Endothelial cell of umbilical vein (primary cell): ENCODE measurements around the gene F3. TPM values are rescaled to one million over a fixed set of nuclear protein-coding genes. Genes with fewer than 3 reads are reported as not detected.

Experiments used
- BruUV-seq: library from RNA; stranded (reverse); fragments of 400-500 nt; replicated peaks from 2 replicates; lab custom pipeline; 2021; lab: Mats Ljungman, UMichigan
- CTCF ChIA-PET: fragments of 300-600, 350-600 bp; sonication (Branson Sonifier 250); formaldehyde crosslinking; loops from one replicate; lab custom pipeline; 2021; ENCODE audit warnings: antibody characterized with exemption, inconsistent platforms; lab: Charles Lee
- POLR2A ChIA-PET: fragments of 300-600, 350-600 bp; sonication (Branson Sonifier 250); formaldehyde crosslinking; loops from one replicate; lab custom pipeline; 2021; ENCODE audit warnings: antibody characterized with exemption, inconsistent platforms; lab: Charles Lee
- DNase-seq: peaks from one replicate; pipeline ENCODE4 v3.0.0-alpha.2; 2011; ENCODE audit warnings: low read depth, low spot score
- FAIRE-seq: peaks from 2 replicates; lab custom pipeline; 2011; peaks lifted over from hg19 to GRCh38; lab: Jason Lieb, UNC
- H2AFZ ChIP-seq: 2 replicates; pipeline ENCODE4 v1.6.0; 2012; ENCODE audit warnings: low read depth, low read length, control low read depth, inconsistent platforms
- H3K27ac ChIP-seq: 2 replicates; pipeline ENCODE4 v1.5.1; 2011; ENCODE audit warnings: low read depth, mild to moderate bottlenecking, control low read depth, low read length, moderate library complexity; ENCODE audit not compliant: insufficient read depth
- H3K27me3 ChIP-seq, 2 experiments: 2 replicates each; pipeline versions ENCODE4 v1.6.0 to v1.6.1; 2011; ENCODE audit warnings: low read length in 2 of 2, mixed read lengths in 1 of 2; ENCODE audit not compliant: control insufficient read depth in 2 of 2, insufficient read depth in 2 of 2
- H3K36me3 ChIP-seq, 2 experiments: 2 replicates in 1 of 2; 3 replicates in 1 of 2; pipeline ENCODE4 v1.5.1; 2011; ENCODE audit warnings: low read length in 2 of 2, mild to moderate bottlenecking in 1 of 2, moderate library complexity in 1 of 2; ENCODE audit not compliant: control insufficient read depth in 2 of 2, insufficient read depth in 2 of 2; ENCODE audit errors: extremely low read depth in 1 of 2
- H3K4me1 ChIP-seq: 3 replicates; pipeline ENCODE4 v1.5.1; 2011; ENCODE audit warnings: mild to moderate bottlenecking, low read length; ENCODE audit not compliant: control insufficient read depth, insufficient read depth; ENCODE audit errors: extremely low read depth
- H3K4me2 ChIP-seq: 2 replicates; pipeline ENCODE4 v1.6.1; 2011; ENCODE audit warnings: low read length, control low read depth, mixed read lengths; ENCODE audit not compliant: insufficient read depth
- H3K4me3 ChIP-seq, 3 experiments: fragments of 200-600 bp in 1 of 3; sonication (generic), shearing (Covaris generic) in 1 of 3; replicated peaks in 1 of 3; 2 replicates each; pipeline ENCODE4 v1.5.1; 2011 to 2016; ENCODE audit warnings: control low read depth in 3 of 3, low read length in 3 of 3, mild to moderate bottlenecking in 2 of 3, inconsistent platforms in 1 of 3, low read depth in 1 of 3, moderate library complexity in 1 of 3; ENCODE audit not compliant: insufficient read depth in 1 of 3
- H3K79me2 ChIP-seq: 2 replicates; pipeline ENCODE4 v1.6.0; 2012; ENCODE audit warnings: low read length, inconsistent platforms; ENCODE audit not compliant: control insufficient read depth, insufficient read depth
- H3K9ac ChIP-seq: replicated peaks from 2 replicates; pipeline ENCODE3; 2011; ENCODE audit warnings: low read length, control low read depth; ENCODE audit not compliant: insufficient read depth; ENCODE audit errors: extremely low read depth
- H3K9me1 ChIP-seq: replicated peaks from 3 replicates; pipeline ENCODE4 v1.6.0; 2011; ENCODE audit warnings: mild to moderate bottlenecking, low read length; ENCODE audit not compliant: control insufficient read depth, insufficient read depth; ENCODE audit errors: extremely low read depth
- H3K9me3 ChIP-seq: replicated peaks from 2 replicates; pipeline ENCODE4 v1.5.1; 2012; ENCODE audit warnings: low read length, inconsistent platforms; ENCODE audit not compliant: control insufficient read depth, insufficient read depth
- H4K20me1 ChIP-seq: replicated peaks from 2 replicates; pipeline ENCODE3; 2011; ENCODE audit warnings: mild to moderate bottlenecking, low read length; ENCODE audit not compliant: control insufficient read depth, insufficient read depth; ENCODE audit errors: extremely low read depth
- CTCF ChIP-seq, 2 donors: IDR thresholded peaks; 1 replicate in 1 of 2; 2 replicates in 1 of 2; pipeline ENCODE4 v1.5.1; 2011; ENCODE audit warnings: low read length in 2 of 2, mild to moderate bottlenecking in 2 of 2, moderate library complexity in 2 of 2, control low read depth in 1 of 2, inconsistent platforms in 1 of 2, low read depth in 1 of 2; ENCODE audit not compliant: insufficient read depth in 1 of 2; ENCODE audit errors: extremely low read depth in 1 of 2
- EZH2 ChIP-seq: IDR thresholded peaks from 2 replicates; pipeline ENCODE4 v1.6.1; 2012; ENCODE audit warnings: borderline replicate concordance, low read depth, mild to moderate bottlenecking, moderate library complexity, low read length, inconsistent platforms; ENCODE audit not compliant: severe bottlenecking
- JUN ChIP-seq: IDR thresholded peaks from 2 replicates; pipeline ENCODE4 v1.6.1; 2011; ENCODE audit warnings: borderline replicate concordance, low read depth; ENCODE audit not compliant: insufficient read length, insufficient read depth
- MAX ChIP-seq: IDR thresholded peaks from 2 replicates; pipeline ENCODE4 v1.6.1; 2011; ENCODE audit not compliant: insufficient read depth, insufficient read length
- MYC ChIP-seq: IDR thresholded peaks from one replicate; pipeline ENCODE4 v1.6.1; 2011; ENCODE audit warnings: mild to moderate bottlenecking, low read depth, low read length
- POLR2A ChIP-seq: IDR thresholded peaks from 2 replicates; pipeline ENCODE4 v1.6.1; 2012; ENCODE audit warnings: low read depth, mild to moderate bottlenecking, control low read depth, low read length
- POLR2AphosphoS5 ChIP-seq: IDR thresholded peaks from 2 replicates; pipeline ENCODE4 v1.6.1; 2012; ENCODE audit warnings: low read depth, mild to moderate bottlenecking, control low read depth, low read length, moderate library complexity; ENCODE audit not compliant: insufficient read depth
- dilution Hi-C: fragments of 300-500 bp; cut with MboI; formaldehyde crosslinking; loops from one replicate; pipeline ENCODE4 v1.15.0; 2019; ENCODE audit warnings: low sequenced_read_pairs; ENCODE audit not compliant: extremely low pct_ligation_motif_present
- intact Hi-C: fragments of 100-400 bp; cut with micrococcal nuclease; formaldehyde crosslinking; loops from one replicate; pipeline ENCODE4 v1.10.0; 2022
- polyA plus RNA-seq, 4 experiments: library from polyadenylated mRNA; depleted of rRNA in 3 of 4; stranded (reverse) in 3 of 4; unstranded in 1 of 4; fragments of >200 nt; gene quantifications; 2 replicates each; pipeline versions ENCODE4 v1.2.1 to v1.2.3, GENCODE V29; 2011 to 2012; ENCODE audit warnings: missing spikeins in 1 of 4
- total RNA-seq: library from RNA; stranded (reverse); gene quantifications from 2 replicates; pipeline ENCODE4 v1.2.3, GENCODE V29; 2021

The F3 gene
- total and polyA plus RNA-seq, 2 donors (not counting 3 experiments of a cell fraction or from before 2014, with no cell fraction given): 1.2 to 2.3 TPM

DNA sequence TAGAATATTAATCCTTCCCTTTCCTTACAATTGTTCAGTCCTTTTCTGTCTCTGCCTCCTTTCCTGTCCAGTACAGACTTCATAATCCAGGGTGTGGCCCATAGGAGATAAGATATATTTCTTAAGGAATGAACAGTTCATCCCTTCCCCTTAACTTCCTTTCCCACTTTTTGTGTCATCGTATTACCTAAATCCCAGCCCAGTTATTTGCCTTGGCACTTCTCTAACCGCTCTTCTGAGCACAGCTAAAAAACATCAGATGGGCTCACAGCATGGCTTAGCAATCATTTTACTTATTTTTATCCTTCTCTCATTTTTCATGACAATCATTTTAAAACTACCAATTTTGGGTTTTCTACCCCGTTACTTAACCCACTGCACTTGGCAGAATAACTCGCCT is 39.6 kb downstream of the F3 start:
- H3K4me3 ChIP-seq: no peak overlapping the region
- peaks cover 1 to 4% of the 10 kb centered on the region in 2 experiments for H3K36me3 ChIP-seq
- H3K9me1 ChIP-seq: no peaks in the 10 kb centered on the region
- BruUV-seq: no TSS peak
- H3K27ac ChIP-seq: no peak overlapping the region
- ChIA-PET POLR2A (no interaction called here), CTCF (interaction anchor here (1.3 to 2.0 kb wide), 2 partner anchors 21 to 305 kb away, joined by 4 to 9 read pairs; no protein-coding TSS in a partner anchor)
- H3K79me2 ChIP-seq: no peaks in the 10 kb centered on the region
- TF ChIP-seq POLR2A (no peak), MYC (no peak), CTCF (IDR thresholded peaks at IDR 0.05; ENCODE audit: extremely low read depth in 1 of 2, insufficient read depth in 1 of 2, low read depth in 1 of 2, low read length in 2 of 2) (no peak), POLR2AphosphoS5 (no peak), EZH2 (no peak), MAX (no peak), JUN (no peak)
- no peak overlapping the region for H2AFZ ChIP-seq
- H4K20me1 ChIP-seq: no peaks in the 10 kb centered on the region
- DNase-seq (no peak), FAIRE-seq (no peak)
- no peaks in the 10 kb centered on the region for H3K9me3 ChIP-seq
- H3K9ac ChIP-seq: no peak overlapping the region
- intact Hi-C loops (no loop called here), dilution Hi-C loops (no loop called here)
- H3K27me3 ChIP-seq: no peaks in the 10 kb centered on the region
- no peaks in the 10 kb centered on the region for H3K4me1 ChIP-seq
- no peak overlapping the region for H3K4me2 ChIP-seq
